HEK293 (cell line): ENCODE results near the gene ACAP1.

Source experiments
- CTCF ChIA-PET: fragments of 350-600 bp; formaldehyde crosslinking; extraction: SDS; loops from one replicate; lab custom pipeline; 2021; ENCODE audit warnings: antibody characterized with exemption; lab: Yijun Ruan, JAX
- POLR2A ChIA-PET: fragments of 300-600 bp; formaldehyde crosslinking; extraction: SDS; loops from one replicate; lab custom pipeline; 2020; ENCODE audit warnings: antibody characterized with exemption, inconsistent platforms; lab: Yijun Ruan, JAX
- H3K27ac ChIP-seq: fragments of 200-500 bp; sonication (Bioruptor generic); 2 replicates; pipeline ENCODE4 v1.5.1; 2014; ENCODE audit warnings: low read depth, low read length, control low read depth, inconsistent platforms; ENCODE audit errors: extremely low read depth
- H3K36me3 ChIP-seq, 2 experiments: fragments of 200-500 bp in 1 of 2; sonication (Bioruptor generic) in 1 of 2; 1 replicate in 1 of 2; 2 replicates in 1 of 2; pipeline ENCODE4 v1.5.1; 2014 to 2017; ENCODE audit warnings: inconsistent platforms in 2 of 2, low read length in 2 of 2; ENCODE audit not compliant: control insufficient read depth in 2 of 2, insufficient read depth in 1 of 2
- H3K4me1 ChIP-seq: fragments of 200-500 bp; sonication (Bioruptor generic); 2 replicates; pipeline ENCODE4 v1.5.1; 2014; ENCODE audit warnings: mild to moderate bottlenecking, low read length, inconsistent platforms; ENCODE audit not compliant: control insufficient read depth, insufficient read depth
- H3K4me3 ChIP-seq: 2 replicates; pipeline ENCODE4 v1.5.1; 2011; ENCODE audit warnings: low read depth, mild to moderate bottlenecking, control low read depth, low read length, moderate library complexity
- H3K9me3 ChIP-seq: fragments of 200-500 bp; sonication (Bioruptor generic); 2 replicates; pipeline ENCODE4 v1.5.1; 2014; ENCODE audit warnings: low read depth, low read length, inconsistent platforms; ENCODE audit not compliant: control insufficient read depth, insufficient read depth
- GLI2 ChIP-seq: fragments of 450-650 bp; formaldehyde crosslinking; IDR thresholded peaks from 2 replicates; pipeline ENCODE4; 2017; ENCODE audit warnings: missing biosample characterization, missing genetic modification characterization, low read depth, borderline replicate concordance
- KLF1 ChIP-seq: fragments of 450-650 bp; formaldehyde crosslinking; IDR thresholded peaks from 2 replicates; pipeline ENCODE4 v1.5.1; 2016; ENCODE audit warnings: missing biosample characterization, missing genetic modification characterization
- KLF10 ChIP-seq: fragments of 450-650 bp; IDR thresholded peaks from 2 replicates; pipeline ENCODE4 v1.5.1; 2018; ENCODE audit warnings: missing biosample characterization, mild to moderate bottlenecking, missing genetic modification characterization
- TCF7L2 ChIP-seq: IDR thresholded peaks from 2 replicates; pipeline ENCODE4 v1.6.1; 2011; ENCODE audit warnings: low read depth, mild to moderate bottlenecking, inconsistent platforms, low read length, moderate library complexity, borderline replicate concordance
- WT1 ChIP-seq: fragments of 450-650 bp; formaldehyde crosslinking; IDR thresholded peaks from 2 replicates; pipeline ENCODE4 v1.5.1; 2016; ENCODE audit warnings: missing biosample characterization, missing genetic modification characterization
- ZBTB10 ChIP-seq: fragments of 450-650 bp; formaldehyde crosslinking; IDR thresholded peaks from 2 replicates; pipeline ENCODE4 v1.5.1; 2016; ENCODE audit warnings: missing biosample characterization, missing genetic modification characterization
- ZBTB44 ChIP-seq: fragments of 450-650 bp; IDR thresholded peaks from 2 replicates; pipeline ENCODE4 v1.5.1; 2018; ENCODE audit warnings: missing biosample characterization, mild to moderate bottlenecking, missing genetic modification characterization
- ZEB2 ChIP-seq: fragments of 450-650 bp; formaldehyde crosslinking; IDR thresholded peaks from 2 replicates; pipeline ENCODE4 v1.5.1; 2016; ENCODE audit warnings: missing biosample characterization, missing genetic modification characterization
- ZFP3 ChIP-seq: fragments of 450-650 bp; formaldehyde crosslinking; IDR thresholded peaks from 2 replicates; pipeline ENCODE4 v1.5.1; 2016; ENCODE audit warnings: low read depth, missing biosample characterization, missing genetic modification characterization
- ZFP37 ChIP-seq: fragments of 450-650 bp; formaldehyde crosslinking; IDR thresholded peaks from 2 replicates; pipeline ENCODE4 v1.5.1; 2016; ENCODE audit warnings: missing biosample characterization, missing genetic modification characterization
- ZNF121 ChIP-seq: fragments of 450-650 bp; formaldehyde crosslinking; IDR thresholded peaks from 2 replicates; pipeline ENCODE4 v1.5.1; 2016; ENCODE audit warnings: missing biosample characterization, missing genetic modification characterization
- ZNF140 ChIP-seq: fragments of 450-650 bp; formaldehyde crosslinking; IDR thresholded peaks from 2 replicates; pipeline ENCODE4 v1.5.1; 2016; ENCODE audit warnings: missing biosample characterization, missing genetic modification characterization
- ZNF2 ChIP-seq: fragments of 450-650 bp; formaldehyde crosslinking; IDR thresholded peaks from 2 replicates; pipeline ENCODE4 v1.5.1; 2016; ENCODE audit warnings: missing biosample characterization, missing genetic modification characterization
- ZNF24 ChIP-seq: fragments of 450-650 bp; formaldehyde crosslinking; IDR thresholded peaks from 2 replicates; pipeline ENCODE4 v1.5.1; 2016; ENCODE audit warnings: missing biosample characterization, missing genetic modification characterization
- ZNF302 ChIP-seq: fragments of 450-650 bp; formaldehyde crosslinking; IDR thresholded peaks from 2 replicates; pipeline ENCODE4 v1.5.1; 2016; ENCODE audit warnings: missing biosample characterization, missing genetic modification characterization, low read depth
- ZNF354C ChIP-seq: fragments of 450-650 bp; formaldehyde crosslinking; IDR thresholded peaks from 2 replicates; pipeline ENCODE4 v1.5.1; 2016; ENCODE audit warnings: missing biosample characterization, missing genetic modification characterization, low read depth, borderline replicate concordance
- ZNF362 ChIP-seq: fragments of 450-650 bp; formaldehyde crosslinking; IDR thresholded peaks from 2 replicates; pipeline ENCODE4 v1.5.1; 2016; ENCODE audit warnings: missing biosample characterization, missing genetic modification characterization
- ZNF426 ChIP-seq: fragments of 450-650 bp; formaldehyde crosslinking; IDR thresholded peaks from 2 replicates; pipeline ENCODE4 v1.5.1; 2017; ENCODE audit warnings: missing biosample characterization, missing genetic modification characterization, mild to moderate bottlenecking, inconsistent platforms, moderate library complexity
- ZNF561 ChIP-seq: fragments of 450-650 bp; IDR thresholded peaks from 2 replicates; pipeline ENCODE4 v1.5.1; 2018; ENCODE audit warnings: missing biosample characterization, missing genetic modification characterization, borderline replicate concordance
- ZNF629 ChIP-seq: fragments of 450-650 bp; formaldehyde crosslinking; IDR thresholded peaks from 2 replicates; pipeline ENCODE4 v1.5.1; 2017; ENCODE audit warnings: missing biosample characterization, missing genetic modification characterization
- ZNF670 ChIP-seq: fragments of 450-650 bp; formaldehyde crosslinking; IDR thresholded peaks from 2 replicates; pipeline ENCODE4 v1.5.1; 2016; ENCODE audit warnings: missing biosample characterization, missing genetic modification characterization, low read depth
- ZNF677 ChIP-seq: fragments of 450-650 bp; IDR thresholded peaks from 2 replicates; pipeline ENCODE4 v1.5.0; 2018; ENCODE audit warnings: missing biosample characterization, mild to moderate bottlenecking, missing genetic modification characterization, moderate library complexity
- ZNF707 ChIP-seq: fragments of 450-650 bp; formaldehyde crosslinking; IDR thresholded peaks from 2 replicates; pipeline ENCODE4 v1.5.1; 2016; ENCODE audit warnings: missing biosample characterization, missing genetic modification characterization
- ZNF791 ChIP-seq: fragments of 450-650 bp; formaldehyde crosslinking; IDR thresholded peaks from 2 replicates; pipeline ENCODE4 v1.5.1; 2016; ENCODE audit warnings: missing biosample characterization, missing genetic modification characterization
- ZNF830 ChIP-seq: fragments of 450-650 bp; IDR thresholded peaks from 2 replicates; pipeline ENCODE4 v1.5.0; 2018; ENCODE audit warnings: missing biosample characterization, missing genetic modification characterization, low read depth, mild to moderate bottlenecking, moderate library complexity
- ZSCAN4 ChIP-seq: fragments of 450-650 bp; formaldehyde crosslinking; IDR thresholded peaks from 2 replicates; pipeline ENCODE4 v1.5.1; 2017; ENCODE audit warnings: missing biosample characterization, missing genetic modification characterization

ACAP1 gene

GRCh38 chr17:7290685-7291084 lies 45.6 kb upstream of the ACAP1 start:
- POLR2A ChIA-PET = interaction anchor here (0.5 to 2.0 kb wide), 3 partner anchors 9 to 70 kb away, joined by 4 to 5 read pairs (median 5); partner anchors contain the start of gene SLC2A4
- no peak overlapping the region for H3K27ac ChIP-seq
- no peaks in the 10 kb centered on the region for H3K9me3 ChIP-seq
- peaks cover 3% of the 10 kb centered on the region; the same call in 1 of the 2 replicates for H3K4me1 ChIP-seq
- H3K4me3 ChIP-seq = no peak overlapping the region
- CTCF ChIA-PET = interaction anchor here (1.0 to 3.8 kb wide), 3 partner anchors 10 to 245 kb away, joined by 4 to 33 read pairs (median 13); partner anchors contain the start of gene SLC2A4
- TF ChIP-seq ZBTB10 (tag by site-specific recombination) = no peak
- TF ChIP-seq ZNF677 = no peak
- TF ChIP-seq ZFP37 = no peak
- TF ChIP-seq ZBTB44 (tag by site-specific recombination) = no peak
- no peak for TF ChIP-seq ZNF140
- TF ChIP-seq ZEB2 (tag by site-specific recombination) = no peak
- no peak for TF ChIP-seq WT1 (tag by site-specific recombination)
- no peak for TF ChIP-seq ZNF362 (tag by site-specific recombination)
- no peak for TF ChIP-seq ZFP3 (tag by site-specific recombination)
- no peak for TF ChIP-seq ZNF629 (tag by site-specific recombination)
- no peak for TF ChIP-seq ZNF121 (tag by site-specific recombination)
- no peak for TF ChIP-seq KLF1
- no peak for TF ChIP-seq ZNF830
- no peak for TF ChIP-seq ZNF561 (tag by site-specific recombination)
- no peak for TF ChIP-seq ZNF354C (tag by site-specific recombination)
- TF ChIP-seq ZNF426 (tag by site-specific recombination) = no peak
- TF ChIP-seq ZNF24 (tag by site-specific recombination) = no peak
- TF ChIP-seq ZNF707 = no peak
- no peaks in the 10 kb centered on the region for H3K36me3 ChIP-seq

- TF ChIP-seq ZSCAN4 (tag by site-specific recombination) (no peak), TCF7L2 (no peak), ZNF2 (tag by site-specific recombination) (no peak), ZNF791 (tag by site-specific recombination) (no peak), ZNF302 (tag by site-specific recombination) (no peak), GLI2 (tag by site-specific recombination) (no peak), ZNF670 (tag by site-specific recombination) (no peak), KLF10 (tag by site-specific recombination) (no peak)
- H3K4me1 ChIP-seq = peaks cover 6% of the 10 kb centered on the region; the same call in 1 of the 2 replicates
- no peaks in the 10 kb centered on the region for H3K36me3 ChIP-seq
- no peaks in the 10 kb centered on the region for H3K9me3 ChIP-seq
- POLR2A ChIA-PET = interaction anchor here (1.1 to 2.3 kb wide), 3 partner anchors 11 to 71 kb away, joined by 3 to 6 read pairs (median 5); partner anchors contain the start of genes CTDNEP1 and SLC2A4
- CTCF ChIA-PET = interaction anchor here (1.1 to 3.8 kb wide), 3 partner anchors 11 to 246 kb away, joined by 3 to 33 read pairs (median 13); partner anchors contain the start of gene SLC2A4
- H3K4me3 ChIP-seq = no peak overlapping the region
- H3K27ac ChIP-seq = no peak overlapping the region
These were observed 44.1 kb upstream of the ACAP1 start for GRCh38 chr17:7292194-7292593.
